ENCODE results near the gene RANBP17. TPM values are rescaled to one million over a fixed set of nuclear protein-coding genes. Genes with fewer than 3 reads are reported as not detected.
A peak's percentile ranks its signal among the peaks of the same experiment; 100 is the strongest.

The RANBP17 gene
- total and polyA plus RNA-seq, 2 experiments from 2014 or later: 43.8 to 53.1 TPM

- TF ChIP-seq POLR2AphosphoS5 (IDR thresholded peaks at IDR 0.05; ENCODE audit: low read depth): no peak
- TF ChIP-seq ZNF114 (CRISPR knock-in tag; IDR thresholded peaks at IDR 0.05): no peak
- no peak for TF ChIP-seq STAT1 (IDR thresholded peaks at IDR 0.05; ENCODE audit: unreplicated experiment)
- no peak for TF ChIP-seq ZNF462 (CRISPR knock-in tag; IDR thresholded peaks at IDR 0.05)
- TF ChIP-seq ZNF331 (CRISPR knock-in tag; IDR thresholded peaks at IDR 0.05; ENCODE audit: low read depth): no peak
Observed at GRCh38 chr5:171335616-171336015, 473.8 kb downstream of the RANBP17 start (continued).

- no peaks in the 10 kb centered on the region for H3K9me3 Mint-ChIP-seq
- no peaks in the 10 kb centered on the region for H3F3A ChIP-seq (replicated peaks; ENCODE audit: low read depth)
- DNase-seq (ENCODE audit: low spot score) (peak; percentile 67), ATAC-seq (peak; percentile 96)
- peak overlapping the region; percentile 64 for H3K4me3 Mint-ChIP-seq
- H2AFZ ChIP-seq: peak overlapping the region; percentile 76
- H3K27me3 Mint-ChIP-seq (ENCODE audit: insufficient read depth, low read depth, poor library complexity): peaks cover 26% of the 10 kb centered on the region
- peaks cover 13% of the 10 kb centered on the region for H3K4me1 Mint-ChIP-seq
- no peaks in the 10 kb centered on the region for H3K79me2 ChIP-seq (replicated peaks; ENCODE audit: insufficient read depth)
- H3K4me3 ChIP-seq: peak overlapping the region; percentile 38
- H3K27ac ChIP-seq (ENCODE audit: low read depth): no peak overlapping the region
- H3K4me2 ChIP-seq: peak overlapping the region; percentile 63
- peaks cover 38% of the 10 kb centered on the region for H3K27me3 ChIP-seq (ENCODE audit: insufficient read depth)
- H4K20me1 ChIP-seq (replicated peaks; ENCODE audit: insufficient read depth): no peaks in the 10 kb centered on the region
- H3K36me3 ChIP-seq (ENCODE audit: insufficient read depth): no peaks in the 10 kb centered on the region
- no peaks in the 10 kb centered on the region for H3K9me2 ChIP-seq (ENCODE audit: insufficient read depth)
- no peaks in the 10 kb centered on the region for H3K36me3 Mint-ChIP-seq (ENCODE audit: low read depth)
- no peak overlapping the region for H3K27ac Mint-ChIP-seq
- H3K4me1 ChIP-seq (ENCODE audit: insufficient read depth): peaks cover 10% of the 10 kb centered on the region
- TF ChIP-seq POLR2AphosphoS5 (IDR thresholded peaks at IDR 0.05; ENCODE audit: low read depth) (no peak), ZNF462 (CRISPR knock-in tag; IDR thresholded peaks at IDR 0.05) (no peak), CTCF (conservative IDR thresholded peaks at IDR 0.05; ENCODE audit: low read depth in 2 of 2) (peak; percentile 47 to 71)
Observed at GRCh38 chr5:171336521-171337209, 474.8 kb downstream of the RANBP17 start.

All from GM23338 (cell line).